ENCODE data around the gene NCR2. TPM values are rescaled to one million over a fixed set of nuclear protein-coding genes. Genes with fewer than 3 reads are reported as not detected.

NCR2 gene
- total RNA-seq, 1 experiment from 2014 or later = not detected

DNA sequence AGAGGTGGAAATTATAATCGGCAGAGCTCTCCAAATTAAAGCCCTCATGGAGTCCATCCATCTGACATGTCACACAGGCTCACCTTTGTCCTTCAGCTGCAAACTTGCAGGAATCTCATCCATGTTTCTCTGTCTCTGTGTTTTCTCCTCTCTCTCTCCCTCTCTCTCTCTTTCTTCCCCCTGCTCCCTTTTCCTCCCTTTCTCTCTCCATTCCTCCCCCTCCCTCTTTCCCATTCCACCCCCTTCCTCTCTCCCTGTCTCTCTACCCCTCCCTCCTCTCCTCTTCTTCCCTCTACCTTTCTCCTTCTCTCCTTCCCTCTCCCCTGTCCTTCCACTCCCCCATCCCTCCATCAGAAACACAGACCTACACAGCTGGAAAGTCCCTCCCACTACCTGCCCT lies 6.8 kb downstream of the NCR2 start:
- TF ChIP-seq KAT7 (CRISPR knock-in tag; IDR thresholded peaks at IDR 0.05; ENCODE audit: borderline replicate concordance) (no peak), EMX1 (CRISPR knock-in tag; IDR thresholded peaks at IDR 0.05) (no peak), NR1H2 (CRISPR knock-in tag; IDR thresholded peaks at IDR 0.05) (no peak)
- TF ChIP-seq, protein P1, sequence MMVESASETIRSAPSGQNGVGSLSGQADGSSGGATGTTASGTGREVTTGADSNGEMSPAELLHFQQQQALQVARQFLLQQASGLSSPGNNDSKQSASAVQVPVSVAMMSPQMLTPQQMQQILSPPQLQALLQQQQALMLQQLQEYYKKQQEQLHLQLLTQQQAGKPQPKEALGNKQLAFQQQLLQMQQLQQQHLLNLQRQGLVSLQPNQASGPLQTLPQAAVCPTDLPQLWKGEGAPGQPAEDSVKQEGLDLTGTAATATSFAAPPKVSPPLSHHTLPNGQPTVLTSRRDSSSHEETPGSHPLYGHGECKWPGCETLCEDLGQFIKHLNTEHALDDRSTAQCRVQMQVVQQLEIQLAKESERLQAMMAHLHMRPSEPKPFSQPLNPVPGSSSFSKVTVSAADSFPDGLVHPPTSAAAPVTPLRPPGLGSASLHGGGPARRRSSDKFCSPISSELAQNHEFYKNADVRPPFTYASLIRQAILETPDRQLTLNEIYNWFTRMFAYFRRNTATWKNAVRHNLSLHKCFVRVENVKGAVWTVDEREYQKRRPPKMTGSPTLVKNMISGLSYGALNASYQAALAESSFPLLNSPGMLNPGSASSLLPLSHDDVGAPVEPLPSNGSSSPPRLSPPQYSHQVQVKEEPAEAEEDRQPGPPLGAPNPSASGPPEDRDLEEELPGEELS (CRISPR knock-in tag; IDR thresholded peaks at IDR 0.05) = no peak
- no peaks in the 10 kb centered on the region for H3K4me1 Mint-ChIP-seq
- H3K4me3 Mint-ChIP-seq = no peak overlapping the region
- H3K27ac Mint-ChIP-seq = no peak overlapping the region
- ATAC-seq (no peak), DNase-seq (ENCODE audit: low spot score) (no peak)
- POLR2A ChIA-PET = no interaction called here
- CTCF ChIA-PET = interaction anchor here (1.4 to 1.5 kb wide), 2 partner anchors 64 to 151 kb away, joined by 4 to 5 read pairs; no protein-coding TSS in a partner anchor
- no peaks in the 10 kb centered on the region for H3K36me3 Mint-ChIP-seq
- H3K27me3 Mint-ChIP-seq (ENCODE audit: low read depth) = peaks cover 31% of the 10 kb centered on the region
- H3K9me3 Mint-ChIP-seq = peaks cover 4% of the 10 kb centered on the region; the same call in 1 of the 2 replicates

DNA sequence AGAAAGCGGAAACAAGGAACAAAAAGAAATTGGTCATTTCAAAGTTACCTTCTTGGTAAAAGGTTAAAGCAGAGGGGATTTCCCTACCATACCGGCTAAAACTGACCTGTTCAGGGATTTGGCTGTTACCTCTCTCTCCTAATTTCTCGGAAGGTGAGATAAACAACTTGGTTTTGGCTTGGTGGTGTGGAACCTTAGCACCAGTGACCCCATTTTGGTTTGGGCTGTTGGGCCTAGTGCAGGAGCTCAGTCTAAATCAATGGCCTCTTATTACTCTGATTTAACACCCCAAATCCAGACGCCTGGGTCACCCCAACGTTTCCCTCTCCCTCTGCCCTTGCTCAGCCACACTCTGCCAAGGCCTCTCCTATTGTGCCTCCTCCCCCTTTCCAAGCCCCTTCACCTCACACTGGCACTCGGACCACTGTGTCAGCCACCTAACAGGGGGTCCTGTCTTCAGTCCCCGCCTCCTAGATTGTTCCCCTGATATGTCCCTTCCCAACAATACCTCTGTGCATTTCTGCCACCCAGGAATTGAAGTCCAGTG lies 8.3 kb downstream of the NCR2 start:
- Mint-ChIP-seq H3K4me1 (no peaks in the 10 kb centered on the region), H3K36me3 (peaks cover 4% of the 10 kb centered on the region), H3K27ac (no peak overlapping the region), H3K4me3 (no peak overlapping the region), H3K27me3 (ENCODE audit: low read depth) (peaks cover 44% of the 10 kb centered on the region), H3K9me3 (peaks cover 19% of the 10 kb centered on the region)
- CTCF ChIA-PET = no interaction called here
- ATAC-seq (no peak), DNase-seq (ENCODE audit: low spot score) (no peak)
- TF ChIP-seq EMX1 (CRISPR knock-in tag; IDR thresholded peaks at IDR 0.05) (no peak), NFE2L1 (CRISPR knock-in tag; IDR thresholded peaks at IDR 0.05) (no peak), RELA (CRISPR knock-in tag; IDR thresholded peaks at IDR 0.05; ENCODE audit: borderline replicate concordance) (no peak), SP1 (CRISPR knock-in tag; conservative IDR thresholded peaks at IDR 0.05) (no peak), NFATC4 (CRISPR knock-in tag; IDR thresholded peaks at IDR 0.05) (no peak), OVOL2 (CRISPR knock-in tag; IDR thresholded peaks at IDR 0.05; ENCODE audit: borderline replicate concordance) (no peak)
- TF ChIP-seq, protein P2, sequence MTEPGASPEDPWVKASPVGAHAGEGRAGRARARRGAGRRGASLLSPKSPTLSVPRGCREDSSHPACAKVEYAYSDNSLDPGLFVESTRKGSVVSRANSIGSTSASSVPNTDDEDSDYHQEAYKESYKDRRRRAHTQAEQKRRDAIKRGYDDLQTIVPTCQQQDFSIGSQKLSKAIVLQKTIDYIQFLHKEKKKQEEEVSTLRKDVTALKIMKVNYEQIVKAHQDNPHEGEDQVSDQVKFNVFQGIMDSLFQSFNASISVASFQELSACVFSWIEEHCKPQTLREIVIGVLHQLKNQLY (CRISPR knock-in tag; IDR thresholded peaks at IDR 0.05) = no peak
- TF ChIP-seq, protein P3, sequence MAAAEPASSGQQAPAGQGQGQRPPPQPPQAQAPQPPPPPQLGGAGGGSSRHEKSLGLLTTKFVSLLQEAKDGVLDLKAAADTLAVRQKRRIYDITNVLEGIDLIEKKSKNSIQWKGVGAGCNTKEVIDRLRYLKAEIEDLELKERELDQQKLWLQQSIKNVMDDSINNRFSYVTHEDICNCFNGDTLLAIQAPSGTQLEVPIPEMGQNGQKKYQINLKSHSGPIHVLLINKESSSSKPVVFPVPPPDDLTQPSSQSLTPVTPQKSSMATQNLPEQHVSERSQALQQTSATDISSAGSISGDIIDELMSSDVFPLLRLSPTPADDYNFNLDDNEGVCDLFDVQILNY (CRISPR knock-in tag; IDR thresholded peaks at IDR 0.05) = no peak
- TF ChIP-seq, protein P4, sequence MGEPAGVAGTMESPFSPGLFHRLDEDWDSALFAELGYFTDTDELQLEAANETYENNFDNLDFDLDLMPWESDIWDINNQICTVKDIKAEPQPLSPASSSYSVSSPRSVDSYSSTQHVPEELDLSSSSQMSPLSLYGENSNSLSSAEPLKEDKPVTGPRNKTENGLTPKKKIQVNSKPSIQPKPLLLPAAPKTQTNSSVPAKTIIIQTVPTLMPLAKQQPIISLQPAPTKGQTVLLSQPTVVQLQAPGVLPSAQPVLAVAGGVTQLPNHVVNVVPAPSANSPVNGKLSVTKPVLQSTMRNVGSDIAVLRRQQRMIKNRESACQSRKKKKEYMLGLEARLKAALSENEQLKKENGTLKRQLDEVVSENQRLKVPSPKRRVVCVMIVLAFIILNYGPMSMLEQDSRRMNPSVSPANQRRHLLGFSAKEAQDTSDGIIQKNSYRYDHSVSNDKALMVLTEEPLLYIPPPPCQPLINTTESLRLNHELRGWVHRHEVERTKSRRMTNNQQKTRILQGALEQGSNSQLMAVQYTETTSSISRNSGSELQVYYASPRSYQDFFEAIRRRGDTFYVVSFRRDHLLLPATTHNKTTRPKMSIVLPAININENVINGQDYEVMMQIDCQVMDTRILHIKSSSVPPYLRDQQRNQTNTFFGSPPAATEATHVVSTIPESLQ (CRISPR knock-in tag; IDR thresholded peaks at IDR 0.05) = no peak
- POLR2A ChIA-PET = no interaction called here

DNA sequence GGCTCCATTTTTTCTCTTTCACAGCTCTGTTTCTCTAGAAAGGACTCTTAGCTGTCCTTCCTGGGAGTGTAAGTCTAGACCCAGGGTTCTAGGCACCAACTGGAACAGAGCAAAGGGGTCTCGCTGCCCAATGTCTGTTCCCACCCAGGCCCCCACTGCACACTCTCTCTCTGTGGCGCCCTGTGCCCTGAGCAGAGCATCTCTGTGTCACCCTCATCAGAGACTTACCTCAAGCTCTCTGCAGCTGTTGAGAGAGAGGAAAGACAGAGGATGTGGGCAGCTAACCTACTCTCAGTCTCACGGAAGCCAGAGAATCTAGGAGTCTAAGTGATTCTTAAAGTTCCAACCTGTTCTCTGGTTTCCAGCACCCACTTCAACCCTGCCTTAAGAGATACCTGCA lies 9.5 kb downstream of the NCR2 start:
- ChIA-PET CTCF (no interaction called here), POLR2A (no interaction called here)
- Mint-ChIP-seq H3K4me3 (no peak overlapping the region), H3K27me3 (ENCODE audit: low read depth) (peaks cover 53% of the 10 kb centered on the region), H3K9me3 (peaks cover 27% of the 10 kb centered on the region), H3K36me3 (peaks cover 8% of the 10 kb centered on the region), H3K4me1 (no peaks in the 10 kb centered on the region), H3K27ac (no peak overlapping the region)
- ATAC-seq (no peak), DNase-seq (ENCODE audit: low spot score) (no peak)
- no peak for TF ChIP-seq ZNF671 (CRISPR knock-in tag; IDR thresholded peaks at IDR 0.05)

DNA sequence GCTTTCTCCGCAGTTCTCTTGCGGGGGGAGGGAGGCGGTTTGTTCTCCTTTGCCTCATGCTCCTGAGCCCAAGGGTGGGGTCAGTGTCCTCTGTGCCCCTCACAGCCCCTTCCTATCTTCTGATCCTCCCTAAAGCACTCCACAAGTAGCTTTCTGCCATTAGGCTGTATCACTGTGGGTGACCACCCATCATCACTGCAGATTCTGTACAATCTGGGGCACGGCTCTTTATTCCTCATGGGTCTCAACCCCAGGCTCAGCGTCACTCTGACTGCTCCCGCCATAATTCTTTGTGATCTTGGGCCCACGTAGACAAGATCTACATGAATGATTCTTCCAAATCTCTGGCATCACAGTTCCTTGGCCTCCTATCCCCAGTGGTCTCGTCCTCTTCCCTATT lies 10.5 kb downstream of the NCR2 start:
- CTCF ChIA-PET = interaction anchor here (1.0 kb wide), 1 partner anchor 155 kb away, joined by 4 read pairs; no protein-coding TSS in a partner anchor
- DNase-seq (ENCODE audit: low spot score) = no peak
- TF ChIP-seq, protein P5, sequence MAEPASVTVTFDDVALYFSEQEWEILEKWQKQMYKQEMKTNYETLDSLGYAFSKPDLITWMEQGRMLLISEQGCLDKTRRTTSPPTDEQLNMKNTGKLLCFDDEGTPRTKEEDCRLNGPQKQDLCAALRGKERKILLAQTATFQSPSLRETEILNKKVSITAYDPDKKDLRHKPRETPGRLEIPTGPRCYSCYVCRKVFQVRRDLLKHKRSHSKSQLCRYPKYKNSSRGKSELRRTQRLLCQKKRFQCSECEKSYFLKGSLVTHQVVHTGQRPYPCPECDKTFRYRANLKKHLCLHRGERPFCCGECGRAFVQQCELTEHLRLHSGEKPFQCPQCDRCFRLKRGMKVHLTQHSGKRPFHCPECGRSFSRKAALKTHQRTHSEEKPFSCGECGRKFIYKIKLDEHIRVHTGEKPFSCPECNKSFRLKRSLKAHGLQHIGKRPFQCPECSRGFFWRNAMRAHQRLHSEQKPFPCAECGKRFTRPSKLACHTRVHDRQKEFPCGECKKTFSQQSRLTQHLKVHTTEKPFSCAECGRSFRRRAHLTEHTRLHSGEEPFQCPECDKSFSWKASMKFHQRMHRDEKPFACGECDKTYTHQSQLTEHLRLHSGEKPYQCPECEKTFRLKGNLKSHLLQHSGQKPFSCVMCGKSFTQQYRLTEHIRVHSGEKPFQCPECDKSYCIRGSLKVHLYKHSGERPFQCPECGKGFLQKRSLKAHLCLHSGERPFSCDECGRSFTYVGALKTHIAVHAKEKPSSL (CRISPR knock-in tag; conservative IDR thresholded peaks at IDR 0.05) = no peak
- TF ChIP-seq SMAD4 (CRISPR knock-in tag; IDR thresholded peaks at IDR 0.05) = no peak
- TF ChIP-seq, protein P6, sequence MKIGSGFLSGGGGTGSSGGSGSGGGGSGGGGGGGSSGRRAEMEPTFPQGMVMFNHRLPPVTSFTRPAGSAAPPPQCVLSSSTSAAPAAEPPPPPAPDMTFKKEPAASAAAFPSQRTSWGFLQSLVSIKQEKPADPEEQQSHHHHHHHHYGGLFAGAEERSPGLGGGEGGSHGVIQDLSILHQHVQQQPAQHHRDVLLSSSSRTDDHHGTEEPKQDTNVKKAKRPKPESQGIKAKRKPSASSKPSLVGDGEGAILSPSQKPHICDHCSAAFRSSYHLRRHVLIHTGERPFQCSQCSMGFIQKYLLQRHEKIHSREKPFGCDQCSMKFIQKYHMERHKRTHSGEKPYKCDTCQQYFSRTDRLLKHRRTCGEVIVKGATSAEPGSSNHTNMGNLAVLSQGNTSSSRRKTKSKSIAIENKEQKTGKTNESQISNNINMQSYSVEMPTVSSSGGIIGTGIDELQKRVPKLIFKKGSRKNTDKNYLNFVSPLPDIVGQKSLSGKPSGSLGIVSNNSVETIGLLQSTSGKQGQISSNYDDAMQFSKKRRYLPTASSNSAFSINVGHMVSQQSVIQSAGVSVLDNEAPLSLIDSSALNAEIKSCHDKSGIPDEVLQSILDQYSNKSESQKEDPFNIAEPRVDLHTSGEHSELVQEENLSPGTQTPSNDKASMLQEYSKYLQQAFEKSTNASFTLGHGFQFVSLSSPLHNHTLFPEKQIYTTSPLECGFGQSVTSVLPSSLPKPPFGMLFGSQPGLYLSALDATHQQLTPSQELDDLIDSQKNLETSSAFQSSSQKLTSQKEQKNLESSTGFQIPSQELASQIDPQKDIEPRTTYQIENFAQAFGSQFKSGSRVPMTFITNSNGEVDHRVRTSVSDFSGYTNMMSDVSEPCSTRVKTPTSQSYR (CRISPR knock-in tag; IDR thresholded peaks at IDR 0.05) = no peak
- TF ChIP-seq, protein P7, sequence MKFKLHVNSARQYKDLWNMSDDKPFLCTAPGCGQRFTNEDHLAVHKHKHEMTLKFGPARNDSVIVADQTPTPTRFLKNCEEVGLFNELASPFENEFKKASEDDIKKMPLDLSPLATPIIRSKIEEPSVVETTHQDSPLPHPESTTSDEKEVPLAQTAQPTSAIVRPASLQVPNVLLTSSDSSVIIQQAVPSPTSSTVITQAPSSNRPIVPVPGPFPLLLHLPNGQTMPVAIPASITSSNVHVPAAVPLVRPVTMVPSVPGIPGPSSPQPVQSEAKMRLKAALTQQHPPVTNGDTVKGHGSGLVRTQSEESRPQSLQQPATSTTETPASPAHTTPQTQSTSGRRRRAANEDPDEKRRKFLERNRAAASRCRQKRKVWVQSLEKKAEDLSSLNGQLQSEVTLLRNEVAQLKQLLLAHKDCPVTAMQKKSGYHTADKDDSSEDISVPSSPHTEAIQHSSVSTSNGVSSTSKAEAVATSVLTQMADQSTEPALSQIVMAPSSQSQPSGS (CRISPR knock-in tag; IDR thresholded peaks at IDR 0.05; ENCODE audit: borderline replicate concordance, low read depth) = no peak

More for the DNA sequence above, 10.5 kb downstream of the NCR2 start:
- H3K4me1 Mint-ChIP-seq = no peaks in the 10 kb centered on the region
- H3K9me3 Mint-ChIP-seq = peaks cover 27% of the 10 kb centered on the region
- peaks cover 61% of the 10 kb centered on the region for H3K27me3 Mint-ChIP-seq (ENCODE audit: low read depth)
- POLR2A ChIA-PET = no interaction called here
- peaks cover 8% of the 10 kb centered on the region for H3K36me3 Mint-ChIP-seq
- ATAC-seq = no peak
- H3K4me3 Mint-ChIP-seq = no peak overlapping the region
- no peak overlapping the region for H3K27ac Mint-ChIP-seq

All from WTC11 (cell line).